OCI-LY3 (cell line): ENCODE results near the gene RUFY3.

Experiments
- EZH2phosphoT487 ChIP-seq: fragments of 200-600 bp; shearing (Covaris generic); IDR thresholded peaks from 2 replicates; pipeline ENCODE4 v1.6.1; 2018; ENCODE audit warnings: antibody characterized with exemption, mixed run types, low read depth
- TF ChIP-seq, protein P1 (sequence below): fragments of 200-600, 300-600 bp; sonication (generic); IDR thresholded peaks from 2 replicates; pipeline ENCODE4 v1.5.1; 2014; ENCODE audit warnings: antibody characterized with exemption, low read length, low read depth

DNA sequence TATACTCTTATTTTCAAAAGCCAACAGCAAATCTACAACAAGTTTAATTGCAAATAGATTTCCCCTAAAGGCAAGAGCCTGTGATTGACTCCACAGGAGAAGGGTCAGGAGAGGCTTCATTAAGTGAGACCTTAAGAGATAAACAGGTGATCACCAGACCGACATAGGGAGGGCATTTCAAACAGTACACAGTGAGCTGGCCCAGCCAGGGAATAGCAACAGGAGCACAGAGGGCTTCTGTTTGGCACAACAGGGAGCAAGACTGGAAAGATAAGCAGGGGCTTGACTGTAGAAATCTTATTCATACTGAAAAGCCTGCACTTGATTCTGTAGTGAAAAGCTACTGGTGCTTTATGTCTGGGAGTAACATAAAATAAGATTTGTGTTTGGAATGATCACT, 3.9 kb downstream of the RUFY3 start:
- TF ChIP-seq, protein P1, sequence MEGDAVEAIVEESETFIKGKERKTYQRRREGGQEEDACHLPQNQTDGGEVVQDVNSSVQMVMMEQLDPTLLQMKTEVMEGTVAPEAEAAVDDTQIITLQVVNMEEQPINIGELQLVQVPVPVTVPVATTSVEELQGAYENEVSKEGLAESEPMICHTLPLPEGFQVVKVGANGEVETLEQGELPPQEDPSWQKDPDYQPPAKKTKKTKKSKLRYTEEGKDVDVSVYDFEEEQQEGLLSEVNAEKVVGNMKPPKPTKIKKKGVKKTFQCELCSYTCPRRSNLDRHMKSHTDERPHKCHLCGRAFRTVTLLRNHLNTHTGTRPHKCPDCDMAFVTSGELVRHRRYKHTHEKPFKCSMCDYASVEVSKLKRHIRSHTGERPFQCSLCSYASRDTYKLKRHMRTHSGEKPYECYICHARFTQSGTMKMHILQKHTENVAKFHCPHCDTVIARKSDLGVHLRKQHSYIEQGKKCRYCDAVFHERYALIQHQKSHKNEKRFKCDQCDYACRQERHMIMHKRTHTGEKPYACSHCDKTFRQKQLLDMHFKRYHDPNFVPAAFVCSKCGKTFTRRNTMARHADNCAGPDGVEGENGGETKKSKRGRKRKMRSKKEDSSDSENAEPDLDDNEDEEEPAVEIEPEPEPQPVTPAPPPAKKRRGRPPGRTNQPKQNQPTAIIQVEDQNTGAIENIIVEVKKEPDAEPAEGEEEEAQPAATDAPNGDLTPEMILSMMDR = no peak
- no peak for TF ChIP-seq EZH2phosphoT487
